Activated naive CD4-positive, alpha-beta T cell treated with anti-CD3 and anti-CD28 coated beads, Interleukin-2, amount 50 U/mL, for 24 hours (primary cell): ENCODE data around the gene ELFN1.
"Not testable (repeated sequence)": the region's sequence is repeated elsewhere in the genome, so short reads cannot be mapped to it uniquely, and the experiment has no call there.

Experiments used
- H3K27ac Mint-ChIP-seq: one replicate; pipeline ENCODE4 v1.8.0; 2021; ENCODE audit warnings: mild to moderate bottlenecking, mixed read lengths
- H3K27me3 Mint-ChIP-seq: one replicate; pipeline ENCODE4 v1.8.0; 2021; ENCODE audit warnings: mixed read lengths
- H3K36me3 Mint-ChIP-seq: one replicate; pipeline ENCODE4 v1.8.0; 2021; ENCODE audit warnings: mixed read lengths
- H3K4me1 Mint-ChIP-seq: one replicate; pipeline ENCODE4 v1.8.0; 2021; ENCODE audit warnings: mixed read lengths
- H3K4me3 Mint-ChIP-seq: one replicate; pipeline ENCODE4 v1.8.0; 2021; ENCODE audit warnings: mild to moderate bottlenecking, mixed read lengths
- H3K9me3 Mint-ChIP-seq: one replicate; pipeline ENCODE4 v1.8.0; 2021; ENCODE audit warnings: mixed read lengths

ELFN1 gene

GRCh38 chr7:1714583-1715330, 44.7 kb downstream of the ELFN1 start:
- no peak overlapping the region for H3K27ac Mint-ChIP-seq
- no peaks in the 10 kb centered on the region for H3K36me3 Mint-ChIP-seq
- no peak overlapping the region for H3K4me3 Mint-ChIP-seq
- H3K4me1 Mint-ChIP-seq = peaks cover 3% of the 10 kb centered on the region
- H3K9me3 Mint-ChIP-seq = no peaks in the 10 kb centered on the region
- H3K27me3 Mint-ChIP-seq = no peaks in the 10 kb centered on the region

GRCh38 chr7:1715331-1715625, 45.2 kb downstream of the ELFN1 start:
- Mint-ChIP-seq H3K4me3 (no peak overlapping the region), H3K9me3 (no peaks in the 10 kb centered on the region)

GRCh38 chr7:1715671-1716074, 45.6 kb downstream of the ELFN1 start:
- no peak overlapping the region for H3K4me3 Mint-ChIP-seq
- no peaks in the 10 kb centered on the region for H3K9me3 Mint-ChIP-seq
- no peaks in the 10 kb centered on the region for H3K27me3 Mint-ChIP-seq
- H3K4me1 Mint-ChIP-seq = peaks cover 3% of the 10 kb centered on the region
- no peaks in the 10 kb centered on the region for H3K36me3 Mint-ChIP-seq
- no peak overlapping the region for H3K27ac Mint-ChIP-seq

More at GRCh38 chr7:1715331-1715625, 45.2 kb downstream of the ELFN1 start:
- Mint-ChIP-seq H3K27ac (no peak overlapping the region), H3K4me1 (peaks cover 3% of the 10 kb centered on the region), H3K27me3 (no peaks in the 10 kb centered on the region), H3K36me3 (no peaks in the 10 kb centered on the region)

GRCh38 chr7:1716263-1717094, 46.4 kb downstream of the ELFN1 start:
- Mint-ChIP-seq H3K9me3 (no peaks in the 10 kb centered on the region), H3K36me3 (no peaks in the 10 kb centered on the region), H3K27me3 (no peaks in the 10 kb centered on the region), H3K27ac (no peak overlapping the region), H3K4me1 (peaks cover 3% of the 10 kb centered on the region), H3K4me3 (no peak overlapping the region)

- H3K9me3 Mint-ChIP-seq = no peaks in the 10 kb centered on the region
- no peak overlapping the region for H3K27ac Mint-ChIP-seq
- H3K4me3 Mint-ChIP-seq = no peak overlapping the region
- H3K4me1 Mint-ChIP-seq = peaks cover 3% of the 10 kb centered on the region
- no peaks in the 10 kb centered on the region for H3K27me3 Mint-ChIP-seq
- H3K36me3 Mint-ChIP-seq = no peaks in the 10 kb centered on the region
These were observed 47.0 kb downstream of the ELFN1 start for GRCh38 chr7:1717095-1717483.

GRCh38 chr7:1717903-1718676, 48.0 kb downstream of the ELFN1 start:
- no peaks in the 10 kb centered on the region for H3K27me3 Mint-ChIP-seq

GRCh38 chr7:1718850-1719249, 48.8 kb downstream of the ELFN1 start:
- H3K27me3 Mint-ChIP-seq, H3K36me3 Mint-ChIP-seq, H3K27ac Mint-ChIP-seq, H3K4me1 Mint-ChIP-seq, H3K4me3 Mint-ChIP-seq, H3K9me3 Mint-ChIP-seq: not testable (repeated sequence)

More at GRCh38 chr7:1717903-1718676, 48.0 kb downstream of the ELFN1 start:
- Mint-ChIP-seq H3K27ac (no peak overlapping the region), H3K4me3 (no peak overlapping the region), H3K4me1 (peaks cover 3% of the 10 kb centered on the region), H3K36me3 (no peaks in the 10 kb centered on the region), H3K9me3 (no peaks in the 10 kb centered on the region)

GRCh38 chr7:1719256-1719655, 49.2 kb downstream of the ELFN1 start:
- not testable (repeated sequence) for H3K4me1 Mint-ChIP-seq

GRCh38 chr7:1719913-1720312, 49.8 kb downstream of the ELFN1 start:
- Mint-ChIP-seq H3K4me1 (peaks cover 3% of the 10 kb centered on the region), H3K27ac (no peak overlapping the region), H3K36me3 (no peaks in the 10 kb centered on the region), H3K9me3 (no peaks in the 10 kb centered on the region), H3K4me3 (no peak overlapping the region), H3K27me3 (no peaks in the 10 kb centered on the region)

More at GRCh38 chr7:1719256-1719655, 49.2 kb downstream of the ELFN1 start:
- not testable (repeated sequence) for H3K36me3 Mint-ChIP-seq, H3K27ac Mint-ChIP-seq, H3K27me3 Mint-ChIP-seq, H3K4me3 Mint-ChIP-seq, H3K9me3 Mint-ChIP-seq

GRCh38 chr7:1720326-1720725, 50.2 kb downstream of the ELFN1 start:
- Mint-ChIP-seq H3K36me3 (no peaks in the 10 kb centered on the region), H3K9me3 (no peaks in the 10 kb centered on the region), H3K4me1 (peaks cover 3% of the 10 kb centered on the region), H3K27me3 (no peaks in the 10 kb centered on the region), H3K4me3 (no peak overlapping the region), H3K27ac (no peak overlapping the region)

GRCh38 chr7:1721047-1721690, 51.1 kb downstream of the ELFN1 start:
- Mint-ChIP-seq H3K27me3 (peaks cover 3% of the 10 kb centered on the region), H3K9me3 (no peaks in the 10 kb centered on the region), H3K4me3 (no peak overlapping the region), H3K36me3 (no peaks in the 10 kb centered on the region), H3K4me1 (peaks cover 3% of the 10 kb centered on the region), H3K27ac (no peak overlapping the region)

GRCh38 chr7:1723254-1723653, 53.2 kb downstream of the ELFN1 start:
- Mint-ChIP-seq H3K36me3 (no peaks in the 10 kb centered on the region), H3K9me3 (no peaks in the 10 kb centered on the region)

GRCh38 chr7:1724118-1724910, 54.2 kb downstream of the ELFN1 start:
- no peak overlapping the region for H3K4me3 Mint-ChIP-seq
- peaks cover 5% of the 10 kb centered on the region for H3K27me3 Mint-ChIP-seq

More at GRCh38 chr7:1723254-1723653, 53.2 kb downstream of the ELFN1 start:
- H3K4me3 Mint-ChIP-seq = no peak overlapping the region
- H3K27ac Mint-ChIP-seq = no peak overlapping the region
- peaks cover 5% of the 10 kb centered on the region for H3K27me3 Mint-ChIP-seq
- H3K4me1 Mint-ChIP-seq = no peaks in the 10 kb centered on the region

GRCh38 chr7:1725199-1725690, 55.2 kb downstream of the ELFN1 start:
- H3K4me3 Mint-ChIP-seq = no peak overlapping the region
- H3K27me3 Mint-ChIP-seq = peaks cover 5% of the 10 kb centered on the region
- no peaks in the 10 kb centered on the region for H3K9me3 Mint-ChIP-seq
- no peak overlapping the region for H3K27ac Mint-ChIP-seq
- H3K36me3 Mint-ChIP-seq = no peaks in the 10 kb centered on the region
- H3K4me1 Mint-ChIP-seq = no peaks in the 10 kb centered on the region

More at GRCh38 chr7:1724118-1724910, 54.2 kb downstream of the ELFN1 start:
- H3K27ac Mint-ChIP-seq = no peak overlapping the region
- no peaks in the 10 kb centered on the region for H3K9me3 Mint-ChIP-seq
- H3K4me1 Mint-ChIP-seq = no peaks in the 10 kb centered on the region
- H3K36me3 Mint-ChIP-seq = no peaks in the 10 kb centered on the region
